Activated CD4-positive, alpha-beta T cell treated with anti-CD3 and anti-CD28 coated beads for 1 hour (primary cell): ENCODE measurements around the gene ELOVL2.

Source experiments
- DNase-seq: peaks from one replicate; pipeline ENCODE4 v3.0.0-alpha.2; 2020

The ELOVL2 gene

DNA sequence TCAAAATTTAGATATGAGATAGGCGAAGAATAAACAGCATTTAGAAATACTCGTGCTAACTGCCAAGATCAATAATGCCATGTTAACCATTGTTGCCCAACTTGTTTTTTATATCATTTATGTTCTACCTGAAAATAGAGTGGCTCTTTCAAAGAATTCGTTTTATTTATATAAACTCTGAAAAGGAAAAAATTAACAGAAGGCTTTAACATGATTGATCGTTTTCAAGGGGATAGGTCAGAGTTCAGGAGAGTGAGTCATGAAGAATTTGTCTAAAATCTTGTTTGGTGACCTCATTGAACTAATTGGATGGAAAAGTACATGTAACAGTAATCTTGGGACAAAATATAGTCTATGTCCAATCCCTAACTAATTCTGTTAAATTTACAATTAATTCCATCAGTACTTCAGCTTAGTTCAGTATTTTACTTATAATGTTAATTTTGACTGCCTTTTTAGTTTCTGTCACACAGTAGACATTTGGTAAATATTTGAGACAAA, 11.1 kb upstream of the ELOVL2 start:
- DNase-seq, result no peak

DNA sequence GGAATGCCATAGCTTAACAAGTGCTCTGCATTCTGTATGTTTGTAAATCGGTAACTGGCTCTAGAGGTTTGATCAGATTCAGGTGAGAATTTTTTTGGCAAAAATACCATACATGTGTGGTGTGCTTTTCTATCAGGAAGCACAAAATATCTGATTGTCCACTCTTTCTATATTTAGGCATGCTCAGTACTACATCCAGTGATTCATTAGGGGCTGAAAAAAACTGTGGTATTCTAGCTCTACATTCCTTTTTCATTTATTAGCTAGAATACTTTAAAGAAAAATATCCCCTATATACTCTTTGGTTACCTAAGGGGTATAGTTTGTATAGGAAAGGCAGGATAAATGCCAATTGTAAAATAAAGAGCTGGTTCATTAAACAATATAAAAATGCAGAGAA, 10.6 kb upstream of the ELOVL2 start:
- no peak for DNase-seq

DNA sequence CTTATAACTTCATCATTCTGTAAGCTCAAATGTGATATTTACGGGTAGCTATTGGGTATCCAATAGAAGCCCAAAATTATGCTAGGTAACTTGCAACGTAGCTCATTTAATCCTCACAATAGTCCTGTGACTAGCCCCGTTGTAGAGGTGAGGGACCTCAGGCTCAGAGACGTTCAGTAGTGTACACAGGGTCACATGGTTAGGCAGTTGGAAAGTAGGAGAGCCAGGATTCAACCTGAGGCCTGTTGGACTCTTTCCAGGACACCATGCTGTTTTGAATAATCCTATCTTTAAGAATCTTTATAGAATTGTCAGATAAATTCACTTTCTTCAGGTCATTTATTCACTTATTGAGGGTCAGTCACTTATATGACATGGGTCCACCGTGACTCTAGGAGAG, 9.2 kb upstream of the ELOVL2 start:
- no peak for DNase-seq

DNA sequence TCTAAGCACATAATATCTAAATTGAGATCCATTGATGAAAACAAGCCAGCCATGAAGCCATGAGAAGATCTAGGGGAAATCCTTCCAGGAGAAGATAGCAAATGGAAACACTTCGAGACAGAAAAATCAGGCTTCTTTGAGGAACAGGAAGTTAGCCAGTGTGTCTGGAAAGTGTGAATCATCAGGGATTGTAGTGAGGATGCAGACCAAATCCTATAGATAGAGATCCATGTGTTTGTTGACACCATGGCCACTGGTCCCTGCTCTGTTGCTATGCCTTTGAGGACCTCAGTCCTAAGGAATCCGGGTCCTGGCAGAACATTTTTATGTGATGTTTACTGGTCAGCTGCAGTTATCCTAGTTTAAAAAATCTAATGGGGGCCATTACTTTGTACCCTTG, 6.6 kb upstream of the ELOVL2 start:
- no peak for DNase-seq

DNA sequence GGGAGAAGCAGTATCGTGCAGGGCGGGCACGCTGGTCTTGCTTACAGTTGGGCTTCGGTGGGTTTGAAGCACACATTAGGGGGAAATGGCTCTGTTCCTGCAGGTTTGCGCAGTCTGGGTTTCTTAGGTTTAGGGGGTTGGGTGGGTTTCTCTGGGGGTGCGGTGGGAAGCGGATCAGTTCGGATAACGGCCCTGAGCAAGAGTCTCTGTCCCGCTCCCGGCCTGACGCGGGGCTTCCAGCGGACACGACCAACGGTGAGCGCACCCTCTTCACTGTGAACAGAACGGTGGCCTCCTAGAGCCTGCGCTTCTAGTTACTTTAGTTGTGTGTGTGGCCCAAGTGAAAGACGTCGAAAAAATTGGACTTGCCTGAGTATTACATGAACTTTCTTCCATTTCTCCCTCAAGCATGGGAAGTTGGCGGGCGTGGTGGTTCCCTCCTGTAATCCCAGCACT, 635 bp upstream of the ELOVL2 start:
- no peak for DNase-seq

DNA sequence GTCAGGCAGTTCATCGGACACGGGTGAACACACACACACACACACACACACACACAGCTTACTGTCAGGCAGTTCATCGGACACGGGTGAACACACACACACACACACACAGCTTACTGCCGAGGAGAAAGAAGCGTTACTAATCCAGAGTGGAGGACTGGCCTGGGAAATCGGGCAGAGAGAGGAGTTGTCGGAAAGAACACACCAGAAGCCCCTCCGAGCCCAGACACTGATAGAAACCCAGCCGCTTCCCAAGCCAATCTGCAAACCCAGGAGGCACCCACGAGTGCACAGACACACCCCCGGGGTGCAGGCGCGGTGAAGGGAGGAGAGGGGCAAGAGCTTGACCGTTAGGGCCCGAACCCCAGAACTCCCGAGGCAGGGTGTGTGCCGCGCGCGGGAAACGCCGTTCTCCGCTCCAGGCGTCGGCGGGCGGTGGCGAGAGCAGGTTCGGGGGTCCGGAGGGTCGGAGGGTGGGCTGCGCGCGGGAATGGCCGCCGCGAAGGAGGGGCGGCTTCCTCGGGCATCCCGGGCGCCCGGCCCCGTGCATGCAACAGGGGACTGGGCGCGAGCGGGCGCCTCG, 636 bp downstream of the ELOVL2 start:
- no peak for DNase-seq

DNA sequence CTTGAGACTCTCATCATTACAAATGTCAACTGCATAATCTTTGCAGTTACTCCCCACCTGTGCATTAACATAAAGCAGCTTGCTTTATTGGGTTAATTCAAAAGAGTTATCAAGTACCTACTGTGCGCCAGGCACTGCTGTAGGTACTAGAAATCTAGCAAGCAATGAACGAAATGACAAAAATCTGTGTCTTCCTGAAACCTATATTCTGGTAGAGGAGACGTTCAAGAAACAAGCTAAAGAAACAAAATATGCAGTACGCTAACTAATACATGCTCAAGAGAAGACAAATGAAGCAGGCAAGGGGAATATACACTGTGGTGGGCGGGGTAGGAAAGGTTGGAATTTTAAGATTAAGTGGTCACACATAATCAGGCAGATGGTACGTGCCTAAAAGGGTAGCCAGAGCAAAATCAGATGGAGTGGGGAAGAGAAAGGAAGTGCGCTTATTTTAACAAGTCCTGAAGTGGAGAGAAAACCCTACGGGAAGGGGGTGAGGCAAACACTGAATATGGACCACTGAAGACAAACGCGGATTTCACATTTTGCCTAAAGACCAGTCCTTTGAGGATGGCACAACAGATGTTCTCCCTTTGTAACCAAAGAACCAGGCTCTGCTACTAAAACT, 1.2 kb downstream of the ELOVL2 start:
- DNase-seq, result no peak

DNA sequence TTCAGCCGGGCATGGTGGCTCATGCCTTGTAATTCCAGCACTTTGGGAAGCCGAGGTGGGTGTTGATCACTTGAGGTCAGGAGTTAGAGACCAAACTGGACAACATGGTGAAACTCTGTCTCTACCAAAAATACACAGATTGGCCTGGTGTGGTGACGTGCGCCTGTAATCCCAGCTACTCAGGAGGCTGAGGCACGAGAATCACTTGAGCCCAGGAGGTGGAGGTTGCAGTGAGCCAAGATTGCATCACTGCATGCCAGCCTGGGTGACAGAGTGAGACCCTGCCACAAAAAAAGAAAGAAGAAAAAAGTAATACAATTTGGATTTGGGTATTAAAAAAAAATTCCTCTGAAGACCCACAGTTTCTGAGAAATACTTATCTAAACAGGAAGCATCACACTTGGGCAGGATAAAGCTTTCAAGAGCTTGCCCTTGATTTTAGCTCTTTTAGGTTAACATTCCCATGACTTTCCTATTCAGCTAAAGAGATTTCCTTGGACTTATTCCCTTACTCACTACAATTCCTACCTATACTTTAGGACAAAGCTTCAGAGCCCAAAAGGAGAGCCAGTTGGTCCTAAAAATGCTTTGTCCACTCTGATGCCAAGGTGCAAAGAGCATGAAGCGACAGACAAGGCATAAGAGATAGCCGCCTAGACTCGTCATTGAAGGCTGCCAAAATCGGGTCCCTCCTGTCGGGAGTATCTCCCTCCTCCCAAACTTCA, 1.9 kb downstream of the ELOVL2 start:
- DNase-seq, result no peak

DNA sequence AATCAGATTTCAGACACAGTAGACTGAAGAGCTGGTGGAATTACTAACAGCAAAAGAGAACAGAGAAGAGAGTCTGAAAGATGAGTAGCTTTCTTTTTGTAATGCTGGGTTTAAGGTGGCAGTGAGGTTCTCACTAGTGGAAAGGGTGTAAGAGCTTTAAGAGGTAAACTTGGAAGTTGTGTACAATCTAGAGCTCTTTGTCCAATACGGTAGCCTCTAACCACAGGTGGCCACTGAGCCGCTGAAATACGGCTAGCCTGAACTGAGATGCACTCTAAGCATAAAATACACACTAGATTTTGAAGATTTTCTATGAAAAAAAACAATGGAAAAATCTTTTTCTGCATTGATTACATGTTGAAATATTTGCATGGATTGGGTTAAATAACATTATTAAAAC, 4.0 kb downstream of the ELOVL2 start:
- DNase-seq, result no peak

DNA sequence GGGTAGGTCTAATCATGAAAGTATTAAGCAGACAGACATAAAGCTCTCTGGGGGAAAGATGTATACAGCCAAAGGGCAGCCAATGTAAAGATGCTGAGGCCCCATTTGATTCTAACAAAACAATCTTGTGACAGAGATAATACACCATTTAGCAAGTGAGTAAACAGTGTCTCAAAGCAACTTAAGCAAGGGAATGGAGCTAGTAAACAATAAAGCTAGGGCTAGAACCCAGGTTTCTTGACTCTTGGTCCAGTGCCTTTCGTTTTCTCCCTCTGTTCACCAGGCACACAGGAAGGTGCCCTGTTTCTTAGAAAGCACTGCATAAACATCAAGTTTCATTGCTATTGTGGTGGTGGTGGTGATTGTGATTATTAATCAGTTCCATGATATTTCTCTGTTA, 5.1 kb downstream of the ELOVL2 start:
- DNase-seq, result no peak

DNA sequence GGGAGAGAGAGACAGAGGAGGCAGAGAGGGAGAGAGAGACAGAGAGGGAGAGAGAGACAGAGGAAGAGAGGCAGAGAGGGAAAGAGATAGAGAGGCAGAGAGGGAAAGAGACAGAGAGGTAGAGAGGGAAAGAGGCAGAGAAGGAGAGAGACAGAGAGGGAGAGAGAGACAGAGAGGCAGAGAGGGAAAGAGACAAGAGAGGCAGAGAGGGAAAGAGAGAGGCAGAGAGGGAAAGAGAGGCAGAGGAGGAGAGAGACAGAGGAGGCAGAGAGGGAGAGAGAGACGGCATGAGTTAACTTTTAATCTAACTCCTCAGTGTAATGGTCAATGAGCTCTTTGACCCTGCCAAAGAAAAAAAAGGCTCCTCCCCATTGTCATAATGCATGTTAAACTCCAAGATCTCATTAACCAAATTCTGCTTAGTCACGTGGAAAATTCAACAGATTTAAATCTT, 7.1 kb downstream of the ELOVL2 start:
- no peak for DNase-seq

DNA sequence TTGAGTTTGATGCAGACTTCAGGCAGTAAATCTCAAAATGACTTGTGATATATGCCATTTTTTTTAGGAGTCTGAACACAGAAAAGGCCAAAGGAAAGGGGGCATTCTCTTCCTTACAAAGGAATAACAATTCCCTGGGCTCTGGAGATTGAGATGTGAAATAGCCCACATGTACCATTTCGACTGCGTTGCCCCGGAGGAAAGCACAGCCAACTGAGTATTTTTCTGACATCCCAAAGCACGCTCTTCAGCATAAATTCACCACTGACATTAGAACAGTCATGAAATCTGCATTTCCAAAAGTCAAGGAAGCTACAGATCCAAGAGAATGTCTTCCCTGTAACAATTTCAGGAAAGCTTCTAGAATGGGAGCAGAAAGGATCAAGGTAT, 7.8 kb downstream of the ELOVL2 start:
- DNase-seq, result no peak

DNA sequence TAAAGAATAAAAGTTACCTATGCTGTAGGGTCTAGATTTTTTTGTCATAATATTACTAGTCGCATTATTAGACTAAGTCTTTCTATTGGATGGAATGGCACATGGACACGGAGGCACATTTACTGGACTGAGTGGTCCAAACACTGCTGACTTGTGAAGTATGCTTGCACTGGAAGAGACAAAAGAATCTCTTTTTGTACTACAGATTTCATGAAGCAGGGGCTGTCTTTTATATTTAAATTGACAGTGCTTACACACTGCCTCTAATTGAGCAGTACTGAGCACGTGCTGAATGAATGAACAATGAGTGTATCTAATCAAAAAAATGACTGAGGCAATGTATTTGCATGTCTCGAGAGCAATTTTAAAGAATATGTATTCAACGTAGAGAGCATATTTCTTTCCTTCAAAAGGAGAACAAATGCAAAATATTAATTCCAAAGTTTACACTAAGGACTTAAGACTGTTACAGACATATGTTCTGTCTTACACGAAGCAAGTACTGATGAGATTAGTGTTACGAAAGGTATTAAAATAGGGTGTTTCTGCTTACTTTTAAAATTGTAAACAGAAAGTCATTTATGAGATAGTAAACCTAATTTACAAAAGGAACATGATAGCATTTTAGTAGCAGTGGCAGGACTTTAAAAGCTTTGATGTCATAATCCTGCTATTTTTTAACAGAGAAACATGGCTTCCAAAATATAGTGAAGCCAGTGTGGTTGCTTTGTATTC, 8.3 kb downstream of the ELOVL2 start:
- no peak for DNase-seq

DNA sequence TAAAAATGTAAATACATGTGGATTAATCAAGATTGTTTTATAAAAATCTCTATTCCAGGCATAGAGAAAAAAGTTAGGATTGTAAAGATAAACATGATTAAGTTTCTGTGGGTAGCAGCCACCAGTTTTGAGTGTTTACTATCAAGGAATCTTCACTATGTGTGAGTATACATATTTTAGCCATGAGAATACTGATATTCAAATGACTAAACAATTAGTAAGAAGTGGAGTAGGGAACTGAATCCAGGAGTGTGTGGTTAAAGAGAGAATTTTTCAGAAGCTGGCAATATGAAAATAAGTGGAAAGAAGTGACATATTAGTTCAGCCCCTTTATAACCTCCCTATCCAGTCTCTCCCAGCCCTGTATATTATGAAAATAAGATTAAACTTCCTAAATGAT, 10.3 kb downstream of the ELOVL2 start:
- DNase-seq, result no peak

DNA sequence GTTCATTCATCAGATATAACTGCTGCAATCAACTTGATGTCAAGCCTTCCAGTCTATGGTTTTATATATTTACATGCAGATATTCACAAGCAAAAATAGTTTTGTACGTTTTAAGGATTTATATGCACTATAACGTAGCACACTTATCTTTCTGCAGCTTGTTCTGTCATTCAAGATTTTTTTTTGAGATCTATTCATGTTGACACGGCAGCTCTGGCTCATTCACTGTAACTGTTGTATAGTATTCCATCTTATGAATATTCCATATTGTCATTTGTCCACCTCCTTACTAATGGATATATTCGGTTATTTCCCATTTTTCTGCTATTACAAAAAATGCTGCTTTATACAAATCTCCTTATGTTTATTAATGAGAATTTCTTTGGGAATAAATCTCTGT, 13.2 kb downstream of the ELOVL2 start:
- DNase-seq, result no peak

DNA sequence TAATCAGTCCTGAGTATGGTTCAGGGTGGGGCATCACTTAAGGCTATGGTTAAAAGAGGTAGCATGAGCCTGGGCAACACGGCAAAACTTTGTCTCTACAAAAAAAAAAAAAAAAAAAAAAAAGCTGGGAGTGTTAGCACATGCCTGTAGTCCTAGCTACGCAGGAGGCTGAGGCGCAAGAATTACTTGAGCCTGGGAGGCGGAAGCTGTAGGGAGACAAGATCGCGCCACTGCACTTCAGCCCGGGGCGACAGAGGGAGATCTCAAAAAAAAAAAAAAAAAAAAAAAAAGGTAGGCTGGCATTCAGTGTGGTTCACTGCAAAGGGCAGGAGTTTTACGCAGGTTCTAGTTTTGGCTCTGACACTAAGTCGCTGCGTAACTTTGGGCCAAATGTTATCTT, 15.1 kb downstream of the ELOVL2 start:
- no peak for DNase-seq

DNA sequence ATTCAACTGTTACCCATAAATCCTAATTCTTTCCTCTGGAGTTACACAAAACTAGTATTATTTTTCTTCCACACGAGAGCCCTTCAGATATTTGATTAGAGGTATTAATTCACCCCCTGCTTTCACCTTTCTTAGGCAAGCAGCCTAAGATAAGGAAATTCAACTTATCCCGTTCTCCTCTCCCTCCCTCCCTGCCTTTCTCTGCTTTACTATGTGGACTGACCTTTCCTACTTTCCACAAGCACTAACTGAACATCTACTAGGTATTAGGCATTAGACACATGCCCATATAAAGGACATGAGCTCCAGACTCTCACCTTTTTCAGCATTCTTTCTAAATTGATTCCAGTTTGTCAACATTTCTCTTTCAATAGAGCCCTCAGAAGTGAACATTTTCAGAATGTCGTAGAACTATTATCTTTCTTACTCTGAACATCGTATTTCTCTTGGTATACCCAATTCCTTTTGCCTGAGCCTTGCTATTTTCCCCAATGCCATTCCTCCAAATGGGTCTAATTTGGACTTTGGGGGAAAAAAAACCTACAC, 16.5 kb downstream of the ELOVL2 start:
- DNase-seq, result no peak

DNA sequence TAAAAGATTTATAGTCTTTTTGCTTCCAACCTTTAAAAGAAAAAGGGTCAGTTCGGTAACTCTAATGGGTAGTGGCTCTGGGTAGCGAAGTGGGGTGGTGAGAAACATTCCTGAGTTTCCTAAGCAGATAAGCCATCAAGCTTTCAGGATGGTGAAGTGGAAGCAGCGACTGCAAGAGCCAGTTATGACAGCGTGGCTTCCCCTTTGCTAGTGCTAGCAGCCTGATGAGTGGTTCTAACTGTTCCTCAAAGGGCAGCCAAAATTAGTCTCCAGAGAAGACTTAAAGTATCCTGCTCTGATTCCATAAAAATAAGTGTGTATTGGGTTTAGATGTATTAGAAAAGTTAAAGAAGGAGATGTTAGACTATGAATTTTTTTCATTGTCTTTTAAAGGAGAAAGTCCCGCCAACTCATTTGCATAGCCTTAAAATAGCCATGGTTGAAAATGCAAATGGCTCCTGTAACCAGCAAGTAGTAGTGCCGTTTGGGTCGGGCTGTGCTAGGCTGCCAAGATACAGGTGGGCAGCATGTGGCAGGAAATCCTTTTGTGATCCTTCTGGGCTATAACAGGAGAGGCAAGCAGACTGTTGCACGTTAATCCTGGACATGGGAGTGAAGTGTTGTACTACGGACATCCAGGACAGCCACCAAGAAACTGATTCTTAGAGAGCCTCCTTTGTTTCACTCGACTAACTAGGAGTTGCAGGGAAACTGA, 18.0 kb downstream of the ELOVL2 start:
- DNase-seq, result no peak

DNA sequence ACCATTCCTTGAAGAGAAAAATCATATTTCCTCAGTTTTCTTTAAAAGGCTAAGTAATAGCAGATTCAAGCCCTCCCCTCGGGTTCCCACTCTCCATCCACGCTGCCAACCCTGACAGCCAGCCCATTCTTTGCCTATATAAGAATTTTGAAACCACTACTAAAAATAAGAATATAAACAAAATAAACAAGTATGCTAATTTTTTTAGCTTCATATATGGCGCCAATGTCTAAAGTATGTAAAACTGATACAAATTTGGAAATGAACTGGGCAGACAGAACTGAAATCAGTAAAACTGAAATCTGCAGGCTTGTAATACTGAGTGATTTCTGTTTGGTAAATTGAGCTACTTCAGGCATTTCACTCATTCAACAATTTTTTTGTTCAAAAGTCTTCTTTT, 19.0 kb downstream of the ELOVL2 start:
- no peak for DNase-seq

DNA sequence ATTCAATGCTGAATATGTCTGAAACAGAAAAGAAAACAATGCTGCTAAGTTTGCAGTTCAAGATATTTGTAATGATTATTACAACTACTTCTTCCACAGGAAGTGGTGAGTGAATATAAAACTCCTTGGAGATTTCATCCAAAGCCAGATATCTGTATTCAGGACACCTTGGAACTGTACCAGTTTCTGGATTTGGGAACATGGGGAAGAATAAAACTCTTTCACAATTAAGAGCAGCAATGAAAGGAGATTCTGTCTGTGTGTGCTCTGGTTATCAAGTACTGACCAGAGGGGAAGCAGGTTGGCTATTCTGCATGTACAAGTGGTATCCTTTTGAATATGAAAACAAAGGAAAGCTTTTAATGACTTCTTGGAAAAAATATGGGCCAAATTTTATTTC, 21.1 kb downstream of the ELOVL2 start:
- no peak for DNase-seq

DNA sequence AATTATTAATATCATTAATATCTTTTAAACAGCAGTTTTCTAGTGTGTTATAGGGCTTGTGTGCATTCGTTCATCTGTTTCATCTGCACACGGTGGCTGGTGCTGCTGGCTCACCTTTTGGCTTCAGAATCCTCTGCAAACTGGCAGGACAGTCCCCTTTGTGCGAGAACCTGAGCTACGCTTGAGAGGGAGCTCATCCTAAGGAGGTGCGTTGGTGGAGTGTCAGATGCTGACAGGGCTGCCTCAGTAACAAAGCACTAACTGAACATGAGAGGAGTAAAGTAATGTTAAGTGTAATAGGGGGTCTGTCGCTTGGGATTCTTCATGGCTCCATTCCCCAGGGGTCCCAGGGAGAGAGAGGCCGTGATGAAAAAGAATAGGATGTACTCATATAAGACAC, 22.4 kb downstream of the ELOVL2 start:
- no peak for DNase-seq

DNA sequence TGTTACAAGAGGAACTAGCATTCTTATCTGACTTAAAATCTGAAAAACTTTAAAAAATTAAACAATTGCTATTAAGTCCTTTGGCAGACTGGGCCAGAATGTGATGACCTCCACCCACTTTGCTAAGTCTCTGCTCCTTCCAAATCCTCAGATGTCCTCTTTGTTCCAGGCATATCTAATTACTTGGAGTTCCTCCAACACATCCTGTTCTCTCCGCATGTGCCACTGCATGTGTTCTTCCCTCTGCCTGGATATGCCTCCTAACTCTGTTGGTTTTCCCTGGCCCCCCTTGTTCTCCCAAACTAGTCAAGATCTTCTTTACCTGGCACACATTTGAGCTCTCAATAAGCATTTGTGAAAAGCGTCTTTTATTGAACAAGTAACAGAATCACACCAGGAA, 23.1 kb downstream of the ELOVL2 start:
- DNase-seq, result no peak

DNA sequence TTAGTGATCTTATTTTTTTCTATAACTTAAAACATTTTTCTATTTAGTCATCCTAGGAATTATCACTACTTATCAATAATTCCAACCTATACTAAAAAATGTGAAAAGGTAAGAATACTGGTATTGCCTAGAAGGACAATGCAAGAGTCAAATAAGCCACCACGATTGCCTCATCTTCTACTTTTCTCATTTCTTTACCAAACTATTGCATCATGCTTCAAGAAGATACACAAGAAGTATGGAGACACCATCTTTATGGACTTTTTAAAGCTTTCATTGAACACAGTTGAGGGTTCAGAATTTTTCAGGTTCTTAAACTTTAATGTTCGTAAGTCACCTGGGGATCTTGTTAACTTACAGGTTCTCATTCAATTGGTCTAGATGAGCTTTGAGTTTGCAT, 25.9 kb downstream of the ELOVL2 start:
- DNase-seq, result no peak
